ENCODE measurements around the gene FBXO36.

DNA sequence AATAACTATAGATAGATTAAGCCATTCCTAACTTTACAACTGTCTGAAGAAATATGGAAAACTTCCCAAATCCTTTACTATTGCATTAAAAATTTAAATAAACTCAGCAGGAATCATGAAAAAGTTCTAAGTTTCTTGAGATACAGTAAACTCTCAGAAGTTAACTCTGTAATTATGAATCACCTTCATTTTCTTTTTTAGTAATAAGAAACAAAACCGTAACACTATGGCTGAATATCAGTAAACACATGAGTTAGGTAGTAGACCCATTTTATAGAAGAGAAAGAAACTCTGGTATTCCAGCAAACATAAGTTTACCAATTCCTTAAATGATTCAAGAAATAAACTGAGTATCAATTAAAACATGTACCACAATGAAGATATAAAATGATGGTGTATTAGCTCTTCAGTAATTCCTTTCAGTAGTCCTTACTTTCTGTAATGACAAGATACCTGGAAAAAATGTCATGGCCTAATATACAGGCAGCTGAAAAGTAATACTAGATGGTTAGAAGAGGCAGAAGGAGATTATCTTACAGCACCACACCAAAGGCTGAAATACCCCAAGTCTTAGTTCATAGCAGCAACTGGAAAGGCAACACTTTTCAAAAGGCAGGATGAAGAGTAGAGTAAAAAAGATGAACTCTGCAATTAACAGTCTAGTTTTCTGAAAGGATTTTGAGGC lies 12.0 kb upstream of the FBXO36 start:
- TF ChIP-seq POLR2AphosphoS5 (IDR thresholded peaks at IDR 0.05; ENCODE audit: low read depth) (no peak), EZH2 (IDR thresholded peaks at IDR 0.05; ENCODE audit: low read depth, unreplicated experiment) (no peak)
- TF ChIP-seq, protein P1, sequence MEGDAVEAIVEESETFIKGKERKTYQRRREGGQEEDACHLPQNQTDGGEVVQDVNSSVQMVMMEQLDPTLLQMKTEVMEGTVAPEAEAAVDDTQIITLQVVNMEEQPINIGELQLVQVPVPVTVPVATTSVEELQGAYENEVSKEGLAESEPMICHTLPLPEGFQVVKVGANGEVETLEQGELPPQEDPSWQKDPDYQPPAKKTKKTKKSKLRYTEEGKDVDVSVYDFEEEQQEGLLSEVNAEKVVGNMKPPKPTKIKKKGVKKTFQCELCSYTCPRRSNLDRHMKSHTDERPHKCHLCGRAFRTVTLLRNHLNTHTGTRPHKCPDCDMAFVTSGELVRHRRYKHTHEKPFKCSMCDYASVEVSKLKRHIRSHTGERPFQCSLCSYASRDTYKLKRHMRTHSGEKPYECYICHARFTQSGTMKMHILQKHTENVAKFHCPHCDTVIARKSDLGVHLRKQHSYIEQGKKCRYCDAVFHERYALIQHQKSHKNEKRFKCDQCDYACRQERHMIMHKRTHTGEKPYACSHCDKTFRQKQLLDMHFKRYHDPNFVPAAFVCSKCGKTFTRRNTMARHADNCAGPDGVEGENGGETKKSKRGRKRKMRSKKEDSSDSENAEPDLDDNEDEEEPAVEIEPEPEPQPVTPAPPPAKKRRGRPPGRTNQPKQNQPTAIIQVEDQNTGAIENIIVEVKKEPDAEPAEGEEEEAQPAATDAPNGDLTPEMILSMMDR (conservative IDR thresholded peaks at IDR 0.05; ENCODE audit: low read depth in 2 of 2), result no peak
